Cardiac muscle cell (in vitro differentiated cells and primary cell): ENCODE data around the gene HMX3. TPM values are rescaled to one million over a fixed set of nuclear protein-coding genes. Genes with fewer than 3 reads are reported as not detected.

Source experiments
- DNase-seq, 2 donors: peaks; one replicate each; pipeline versions ENCODE4 v3.0.0 to v3.0.0-alpha.2; 2010 to 2017; ENCODE audit warnings: low read depth in 1 of 2, low spot score in 1 of 2
- H3K27ac ChIP-seq: fragments of 200-600 bp; sonication (generic); 2 replicates; pipeline ENCODE4 v1.5.1; 2016
- H3K27me3 ChIP-seq: fragments of 200-600 bp; sonication (generic); 2 replicates; pipeline ENCODE4 v1.6.0; 2016; ENCODE audit warnings: control low read depth
- H3K36me3 ChIP-seq: fragments of 200-600 bp; sonication (generic); 2 replicates; pipeline ENCODE4 v1.5.1; 2016; ENCODE audit warnings: control low read depth
- H3K4me1 ChIP-seq: fragments of 200-600 bp; sonication (generic); 2 replicates; pipeline ENCODE4 v1.8.1; 2017; ENCODE audit warnings: low read depth, mild to moderate bottlenecking, mixed run types
- H3K4me3 ChIP-seq: fragments of 200-600 bp; sonication (generic); 2 replicates; pipeline ENCODE4 v1.5.1; 2016; ENCODE audit warnings: mild to moderate bottlenecking
- H3K9me3 ChIP-seq: fragments of 200-600 bp; sonication (generic); 2 replicates; pipeline ENCODE4 v1.5.1; 2017; ENCODE audit warnings: low read depth, mild to moderate bottlenecking, control low read depth
- CTCF ChIP-seq: IDR thresholded peaks from 2 replicates; pipeline ENCODE4 v1.5.1; 2012; ENCODE audit warnings: low read depth, mild to moderate bottlenecking, low read length
- polyA plus RNA-seq: library from polyadenylated mRNA; unstranded; fragments of >200 nt; fragmentation: Nextera tagmentation; extraction: Ambion mirVana; gene quantifications from 2 replicates; pipeline ENCODE4 v1.2.1, GENCODE V29; 2016
- total RNA-seq: library from RNA; depleted of rRNA; stranded (reverse); fragments of >200 nt; gene quantifications from 2 replicates; pipeline ENCODE4 v1.2.3, GENCODE V29; 2016

HMX3 gene
- total RNA-seq (not detected in 2 replicates), polyA plus RNA-seq (not detected in 2 replicates)

DNA sequence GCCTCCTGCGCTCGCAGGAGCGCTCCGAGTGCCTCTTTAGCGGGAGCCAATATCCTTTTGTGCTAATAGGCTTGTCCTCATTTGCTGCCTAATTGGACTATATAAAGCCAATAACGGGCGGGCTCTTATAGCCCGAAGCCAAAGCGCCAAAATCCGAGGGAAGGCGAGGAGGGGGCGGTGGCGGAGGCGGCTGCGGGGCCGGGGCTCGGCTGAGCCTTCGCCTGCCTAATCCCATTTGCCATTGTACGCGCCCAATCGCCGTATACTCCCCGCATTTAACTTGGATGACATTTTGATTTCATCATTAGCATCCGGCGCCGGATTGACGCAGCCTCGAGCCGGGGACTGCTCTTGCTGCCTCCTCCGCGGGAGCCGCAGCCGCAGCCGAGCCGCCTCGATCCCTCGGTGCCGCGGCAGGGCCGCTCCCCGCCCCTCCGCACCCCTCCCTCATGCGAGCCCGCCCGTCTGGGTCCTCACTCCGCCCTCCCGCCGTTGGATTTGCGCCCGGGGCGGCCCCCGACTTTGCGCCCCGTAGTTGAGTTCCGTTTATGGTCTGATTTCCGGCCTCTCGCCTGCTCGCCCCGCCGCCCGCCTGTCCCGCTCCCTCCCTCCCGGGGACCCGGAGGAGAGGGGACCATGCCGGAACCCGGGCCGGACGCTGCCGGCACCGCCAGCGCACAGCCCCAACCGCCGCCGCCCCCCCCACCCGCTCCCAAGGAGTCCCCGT, at the start of gene HMX3:
TSS of gene HMX3 (plus strand) at position 556 of the 727 bp plus-strand sequence. CDS start at position 637, 81 bp downstream.
- no peak for TF ChIP-seq CTCF
- peak within 1 kb of the TSS; percentile 18 for H3K4me3 ChIP-seq
- H3K4me1 ChIP-seq, result peaks cover 10% of the 10 kb centered on the region
- H3K9me3 ChIP-seq, result no peaks in the 10 kb centered on the region
- DNase-seq, result peak in 1 of 2 donors; percentile 56
- no peak within 1 kb of the TSS for H3K27ac ChIP-seq
- H3K36me3 ChIP-seq, result no peaks in the 10 kb centered on the region
- peaks cover 100% of the 10 kb centered on the region for H3K27me3 ChIP-seq

- Histone ChIP-seq H3K36me3 (no peaks in the 10 kb centered on the region), H3K27me3 (no peaks in the 10 kb centered on the region), H3K4me3 (no peak overlapping the region), H3K27ac (no peak overlapping the region), H3K4me1 (no peaks in the 10 kb centered on the region), H3K9me3 (no peaks in the 10 kb centered on the region)
- TF ChIP-seq CTCF, result no peak
- DNase-seq, result no peak
Measured at GRCh38 chr10:123086281-123086680, 49.5 kb upstream of the HMX3 start.

GRCh38 chr10:123087348-123087747, 48.4 kb upstream of the HMX3 start:
- Histone ChIP-seq H3K36me3 (no peaks in the 10 kb centered on the region), H3K9me3 (no peaks in the 10 kb centered on the region), H3K4me3 (no peak overlapping the region), H3K27me3 (no peaks in the 10 kb centered on the region), H3K4me1 (no peaks in the 10 kb centered on the region), H3K27ac (no peak overlapping the region)
- no peak for DNase-seq
- no peak for TF ChIP-seq CTCF

DNA sequence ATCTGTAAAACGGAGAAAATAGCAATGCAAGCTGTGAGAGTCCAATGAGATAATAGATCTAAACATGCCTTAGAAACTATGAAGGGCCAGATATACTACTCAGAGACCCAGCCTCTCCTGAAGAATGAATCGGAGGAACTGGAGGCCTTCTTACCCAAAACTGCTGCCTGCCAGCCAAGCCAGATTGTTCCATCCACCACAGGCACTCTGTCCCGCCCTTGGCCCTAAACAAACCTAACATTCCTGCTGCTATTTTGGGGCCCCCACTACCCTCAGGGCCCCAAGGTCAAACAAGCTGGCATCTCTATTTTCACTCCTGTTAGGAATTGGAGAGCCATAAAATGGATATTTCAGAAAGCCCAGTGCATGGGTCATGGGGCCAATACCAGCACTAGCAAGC, 48.0 kb upstream of the HMX3 start:
- H3K27me3 ChIP-seq, result no peaks in the 10 kb centered on the region
- no peak overlapping the region for H3K27ac ChIP-seq
- H3K4me3 ChIP-seq, result no peak overlapping the region
- no peaks in the 10 kb centered on the region for H3K4me1 ChIP-seq
- H3K36me3 ChIP-seq, result no peaks in the 10 kb centered on the region
- no peak for TF ChIP-seq CTCF
- DNase-seq, result no peak
- H3K9me3 ChIP-seq, result no peaks in the 10 kb centered on the region

DNA sequence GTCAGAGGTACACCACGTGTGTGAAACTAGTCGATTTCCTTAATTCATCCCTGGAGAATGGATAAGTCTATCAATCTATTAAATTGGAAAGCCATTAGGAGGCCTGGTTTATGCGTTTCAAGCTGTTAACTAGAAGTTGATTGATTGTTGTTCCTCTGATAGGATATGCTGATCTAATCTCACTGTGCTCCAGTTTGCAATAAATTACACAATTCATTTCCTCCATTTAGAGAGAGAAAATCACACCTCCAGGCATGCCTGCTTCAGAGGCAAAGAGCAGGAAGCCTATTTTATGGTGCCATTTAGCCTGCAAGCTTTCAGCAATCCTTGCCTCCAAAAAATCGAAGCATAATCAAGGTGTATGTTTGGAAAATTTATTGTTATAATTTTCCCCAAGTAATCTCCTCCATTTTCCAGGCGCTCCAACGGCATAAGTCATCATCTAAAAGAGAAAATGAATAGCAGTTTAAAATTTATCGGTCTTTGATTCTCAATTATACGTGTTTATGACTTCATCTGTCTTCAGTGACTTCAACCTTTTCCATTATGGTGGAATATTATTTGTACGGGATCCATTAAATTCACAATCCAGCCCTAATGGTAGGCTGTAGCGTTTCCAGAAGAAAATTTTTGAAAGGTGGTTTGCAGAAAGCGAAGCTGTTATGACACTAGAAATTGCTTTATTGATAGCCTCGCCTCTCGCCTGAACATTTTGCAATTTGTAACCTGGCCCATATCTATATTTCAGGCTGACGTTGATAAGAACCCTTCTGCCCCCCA, 42.9 kb upstream of the HMX3 start:
- no peak overlapping the region for H3K27ac ChIP-seq
- H3K9me3 ChIP-seq, result no peaks in the 10 kb centered on the region
- H3K27me3 ChIP-seq, result peaks cover 5% of the 10 kb centered on the region
- no peak for TF ChIP-seq CTCF
- no peaks in the 10 kb centered on the region for H3K36me3 ChIP-seq
- no peak overlapping the region for H3K4me3 ChIP-seq
- no peak for DNase-seq
- H3K4me1 ChIP-seq, result no peaks in the 10 kb centered on the region
